ENCODE results near the gene RAB2B. TPM values are rescaled to one million over a fixed set of nuclear protein-coding genes. Genes with fewer than 3 reads are reported as not detected.

RAB2B gene
- total and polyA plus RNA-seq, 12 donors = 14.0 to 50.6 (median 30.0) TPM

DNA sequence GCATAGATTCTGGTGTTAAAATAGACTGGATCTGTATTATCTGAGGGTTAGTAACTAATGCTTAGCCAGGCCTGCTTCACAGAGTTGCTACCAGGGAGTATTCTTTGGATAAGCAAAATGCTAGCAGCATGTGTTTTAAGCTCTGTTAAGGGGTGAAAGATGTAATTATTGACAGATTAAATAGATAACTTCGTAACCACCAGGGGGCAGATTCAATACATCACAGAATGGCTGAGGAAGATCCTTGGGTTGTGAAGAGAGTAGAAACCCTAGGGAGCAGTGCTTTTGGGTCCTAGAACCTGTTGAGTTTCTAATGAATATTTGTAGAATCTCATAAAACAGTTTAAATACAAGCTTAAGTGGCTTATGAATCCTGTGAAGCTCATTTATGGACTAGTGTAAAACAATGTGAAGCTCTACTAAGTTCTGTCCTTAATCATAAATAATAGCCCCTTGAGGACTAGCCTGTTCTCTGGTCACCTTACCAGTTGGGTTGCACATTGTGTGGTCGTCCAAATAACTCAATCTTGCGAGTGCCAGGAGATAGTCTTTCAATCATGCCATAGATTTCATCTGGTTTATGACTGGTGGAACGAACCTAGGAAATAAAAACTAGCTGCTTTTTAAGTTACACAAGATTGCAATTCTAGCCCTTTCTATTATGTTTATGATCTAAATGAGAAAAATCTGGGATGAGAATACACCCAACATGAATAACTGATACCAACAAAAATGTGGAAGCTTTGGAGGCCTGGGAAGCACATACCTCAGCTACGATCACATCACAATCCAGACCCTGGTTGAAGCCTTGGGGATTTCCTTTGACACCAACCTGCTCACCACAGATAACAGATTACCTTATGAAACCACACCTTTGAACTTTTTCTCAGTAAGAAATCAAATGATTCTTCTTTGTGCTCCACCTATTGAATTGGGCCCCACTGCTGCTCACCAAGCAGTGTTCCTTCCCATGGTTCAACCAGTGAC lies 22.1 kb upstream of the RAB2B start:
- H3K36me3 ChIP-seq (replicated peaks in 1 of 2) = peaks cover 0 to 86% of the 10 kb centered on the region in 2 donors
- H3K27ac ChIP-seq = no peak overlapping the region
- TF ChIP-seq, protein P1, sequence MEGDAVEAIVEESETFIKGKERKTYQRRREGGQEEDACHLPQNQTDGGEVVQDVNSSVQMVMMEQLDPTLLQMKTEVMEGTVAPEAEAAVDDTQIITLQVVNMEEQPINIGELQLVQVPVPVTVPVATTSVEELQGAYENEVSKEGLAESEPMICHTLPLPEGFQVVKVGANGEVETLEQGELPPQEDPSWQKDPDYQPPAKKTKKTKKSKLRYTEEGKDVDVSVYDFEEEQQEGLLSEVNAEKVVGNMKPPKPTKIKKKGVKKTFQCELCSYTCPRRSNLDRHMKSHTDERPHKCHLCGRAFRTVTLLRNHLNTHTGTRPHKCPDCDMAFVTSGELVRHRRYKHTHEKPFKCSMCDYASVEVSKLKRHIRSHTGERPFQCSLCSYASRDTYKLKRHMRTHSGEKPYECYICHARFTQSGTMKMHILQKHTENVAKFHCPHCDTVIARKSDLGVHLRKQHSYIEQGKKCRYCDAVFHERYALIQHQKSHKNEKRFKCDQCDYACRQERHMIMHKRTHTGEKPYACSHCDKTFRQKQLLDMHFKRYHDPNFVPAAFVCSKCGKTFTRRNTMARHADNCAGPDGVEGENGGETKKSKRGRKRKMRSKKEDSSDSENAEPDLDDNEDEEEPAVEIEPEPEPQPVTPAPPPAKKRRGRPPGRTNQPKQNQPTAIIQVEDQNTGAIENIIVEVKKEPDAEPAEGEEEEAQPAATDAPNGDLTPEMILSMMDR (IDR thresholded peaks at IDR 0.05) = peak; percentile 31 to 60 (median 51)
- no peak for TF ChIP-seq POLR2A (IDR thresholded peaks at IDR 0.05)
- no peaks in the 10 kb centered on the region for H3K27me3 ChIP-seq
- H3K4me3 ChIP-seq = no peak overlapping the region
- 51 to 64% (median 60%) methylated on average over 5 of the region's 5 CpGs for WGBS, 4 donors
- peak in 2 of 7 donors; percentile 20 to 27 for DNase-seq
- intact Hi-C loops (cut with DNase I) = loop anchor here (5.0 to 10.0 kb wide), 2 partner anchors 56 to 58 kb away; no protein-coding TSS in a partner anchor
- H3K9me3 ChIP-seq (replicated peaks in 1 of 3) = no peaks in the 10 kb centered on the region
- H3K4me1 ChIP-seq (replicated peaks in 1 of 2) = no peaks in the 10 kb centered on the region

DNA sequence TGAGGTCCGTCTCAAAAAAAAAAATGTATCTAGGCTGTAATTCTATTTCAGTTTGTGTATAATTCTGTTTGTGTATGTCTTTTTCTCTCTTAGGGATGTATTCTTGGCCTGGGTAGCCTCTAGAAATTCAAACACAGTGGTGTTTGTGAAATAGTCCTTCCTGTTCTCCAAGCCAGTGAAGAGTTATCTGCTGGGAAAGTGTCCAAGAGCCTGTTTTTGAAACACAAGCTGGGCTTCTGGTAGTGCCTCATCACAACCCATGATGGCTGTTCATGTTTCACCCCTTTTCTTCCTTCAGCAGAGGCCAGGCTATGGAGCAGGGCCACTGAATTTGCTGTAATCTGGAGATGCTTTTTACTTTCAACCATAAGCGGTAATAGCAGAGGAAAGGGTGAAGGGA lies 19.7 kb upstream of the RAB2B start:
- Histone ChIP-seq H3K9me3 (replicated peaks in 1 of 3) (no peaks in the 10 kb centered on the region), H3K27me3 (no peaks in the 10 kb centered on the region), H3K4me3 (no peak overlapping the region), H3K27ac (no peak overlapping the region), H3K4me1 (replicated peaks in 1 of 2) (no peaks in the 10 kb centered on the region), H3K36me3 (replicated peaks in 1 of 2) (peaks cover 0 to 90% of the 10 kb centered on the region in 2 donors)
- intact Hi-C loops (cut with DNase I) = loop anchor here (5.0 to 10.0 kb wide), 2 partner anchors 58 to 61 kb away; no protein-coding TSS in a partner anchor
- DNase-seq = no peak
- 89 to 95% (median 94%) methylated on average over 2 of the region's 2 CpGs for WGBS, 4 donors
- TF ChIP-seq POLR2A (IDR thresholded peaks at IDR 0.05) = no peak

DNA sequence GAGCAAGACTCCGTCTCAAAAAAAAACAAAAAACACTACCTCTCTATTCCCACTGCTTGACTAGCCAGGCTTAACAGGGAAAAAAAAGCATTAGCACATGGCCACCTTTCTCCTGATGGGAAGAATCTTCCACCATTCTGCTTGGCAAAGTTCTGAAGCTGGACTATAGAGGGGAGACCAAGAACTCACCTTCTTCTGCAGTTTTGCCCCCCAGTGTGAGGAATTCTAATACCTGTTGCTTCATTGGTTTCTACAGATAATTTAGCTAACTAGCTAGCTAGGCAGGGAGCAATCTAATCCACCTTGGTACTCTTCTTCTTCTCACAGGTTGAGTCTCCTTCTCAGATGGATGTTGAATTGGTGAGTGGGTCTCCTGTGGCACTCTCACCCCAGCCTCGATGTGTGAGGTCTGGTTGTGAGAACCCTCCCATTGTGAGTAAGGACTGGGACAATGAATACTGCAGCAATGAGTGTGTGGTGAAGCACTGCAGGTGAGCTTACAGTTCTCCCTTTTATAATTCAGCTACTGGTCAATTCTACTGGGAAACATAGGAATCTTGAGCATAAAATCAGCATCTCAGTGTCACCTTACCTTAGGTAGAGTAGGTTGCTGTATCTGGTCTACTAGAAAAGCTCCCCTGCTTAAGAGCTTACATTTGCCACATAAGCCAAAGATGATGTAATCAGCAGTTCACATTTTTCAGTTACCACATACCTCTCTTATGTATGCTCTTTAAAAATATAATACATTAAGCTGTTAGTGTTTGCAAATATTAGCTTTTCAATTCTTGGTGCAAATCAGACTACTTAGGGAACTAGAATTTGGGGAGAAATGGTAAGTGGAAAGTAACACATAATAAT lies 18.4 kb upstream of the RAB2B start:
- H3K9me3 ChIP-seq (replicated peaks in 1 of 3) = no peaks in the 10 kb centered on the region
- intact Hi-C loops (cut with DNase I) = loop anchor here (5.0 to 10.0 kb wide), 2 partner anchors 60 to 62 kb away; no protein-coding TSS in a partner anchor
- TF ChIP-seq, protein P1 (IDR thresholded peaks at IDR 0.05) = no peak
- no peak for TF ChIP-seq POLR2A (IDR thresholded peaks at IDR 0.05)
- H3K27me3 ChIP-seq = no peaks in the 10 kb centered on the region
- H3K4me1 ChIP-seq (replicated peaks in 1 of 2) = no peaks in the 10 kb centered on the region
- no peak overlapping the region for H3K4me3 ChIP-seq
- peaks cover 0 to 91% of the 10 kb centered on the region in 2 donors for H3K36me3 ChIP-seq (replicated peaks in 1 of 2)
- no peak overlapping the region for H3K27ac ChIP-seq
- WGBS, 4 donors = 62 to 92% (median 67%) methylated on average over 2 of the region's 2 CpGs
- DNase-seq = no peak

DNA sequence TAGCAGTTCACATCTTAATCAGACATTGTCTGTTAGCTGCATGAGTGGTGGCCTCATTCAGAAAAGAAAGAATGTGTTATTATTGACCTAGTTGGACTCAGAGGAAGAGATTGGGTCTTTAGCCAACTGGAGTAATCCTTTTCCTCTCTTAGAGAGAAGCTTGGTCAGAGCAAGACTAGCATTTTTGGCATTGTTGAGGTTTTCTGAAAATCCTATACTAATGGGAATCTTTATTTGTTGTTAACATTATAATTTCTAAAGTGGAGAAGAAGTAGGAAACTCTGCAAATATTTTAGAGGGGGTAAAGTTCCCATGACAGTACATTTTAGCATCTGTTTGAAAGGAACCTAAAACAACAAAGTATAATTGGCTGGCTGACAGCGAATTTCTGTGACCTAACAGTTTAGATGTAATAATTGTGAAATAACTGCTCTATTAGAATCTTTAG lies 9.9 kb upstream of the RAB2B start:
- no peaks in the 10 kb centered on the region for H3K9me3 ChIP-seq (replicated peaks in 1 of 3)
- TF ChIP-seq POLR2A (IDR thresholded peaks at IDR 0.05) = no peak
- TF ChIP-seq, protein P1 (IDR thresholded peaks at IDR 0.05) = no peak
- peaks cover 0 to 40% of the 10 kb centered on the region in 2 donors for H3K36me3 ChIP-seq (replicated peaks in 1 of 2)
- H3K27ac ChIP-seq = no peak overlapping the region
- no peaks in the 10 kb centered on the region for H3K27me3 ChIP-seq
- 62 to 76% (median 68%) methylated on average over 1 of the region's 1 CpG for WGBS, 4 donors
- no peak for DNase-seq
- H3K4me3 ChIP-seq = no peak overlapping the region
- peaks cover 0 to 14% of the 10 kb centered on the region in 2 donors for H3K4me1 ChIP-seq (replicated peaks in 1 of 2)
- intact Hi-C loops (cut with DNase I) = no loop called here
